ENCODE measurements around the gene KLB.

- TF ChIP-seq CTCF (IDR thresholded peaks at IDR 0.05; ENCODE audit: insufficient read depth, low read length) (no peak), REST (IDR thresholded peaks at IDR 0.05; ENCODE audit: insufficient replicate concordance, low read depth) (no peak), POLR2AphosphoS5 (IDR thresholded peaks at IDR 0.05; ENCODE audit: low read depth) (no peak)
Measured at GRCh38 chr4:39453738-39454137, 47.0 kb downstream of the KLB start.
